MM.1S (cell line): ENCODE measurements around the gene WSB2.

Experiments
- DNase-seq: peaks from one replicate; pipeline ENCODE4 v3.0.0-alpha.2; 2015
- H2AFZ ChIP-seq: fragments of 300-600 bp; sonication (generic); 2 replicates; pipeline ENCODE4 v1.6.0; 2016; ENCODE audit warnings: antibody characterized with exemption, low read length
- H3F3A ChIP-seq: fragments of 300-600 bp; sonication (generic); 2 replicates; pipeline ENCODE4 v1.6.1; 2016; ENCODE audit warnings: mild to moderate bottlenecking, antibody characterized with exemption, low read length, moderate library complexity, mixed read lengths; ENCODE audit not compliant: insufficient read depth
- H3K27ac ChIP-seq: fragments of 300-600 bp; sonication (generic); 2 replicates; pipeline ENCODE4 v1.5.1; 2016; ENCODE audit warnings: mild to moderate bottlenecking, low read length
- H3K27me3 ChIP-seq: fragments of 300-600 bp; sonication (generic); replicated peaks from 2 replicates; pipeline ENCODE4 v1.6.0; 2016; ENCODE audit warnings: low read length; ENCODE audit not compliant: insufficient read depth
- H3K36me3 ChIP-seq: fragments of 300-600 bp; sonication (generic); replicated peaks from 2 replicates; pipeline ENCODE4 v1.6.1; 2016; ENCODE audit warnings: mild to moderate bottlenecking, low read length, mixed read lengths; ENCODE audit not compliant: insufficient read depth
- H3K4me1 ChIP-seq: fragments of 300-600 bp; sonication (generic); 2 replicates; pipeline ENCODE4 v1.6.1; 2016; ENCODE audit warnings: low read length, mixed read lengths
- H3K4me2 ChIP-seq: fragments of 300-600 bp; sonication (generic); 2 replicates; pipeline ENCODE4 v1.6.0; 2016; ENCODE audit warnings: low read depth, low read length
- H3K4me3 ChIP-seq: fragments of 300-600 bp; sonication (generic); 2 replicates; pipeline ENCODE4 v1.5.1; 2016; ENCODE audit warnings: low read length, mixed read lengths
- H3K79me2 ChIP-seq: fragments of 300-600 bp; sonication (generic); 2 replicates; pipeline ENCODE4 v1.6.1; 2016; ENCODE audit warnings: mixed run types, low read length, mixed read lengths
- H3K9ac ChIP-seq: fragments of 300-600 bp; sonication (generic); 2 replicates; pipeline ENCODE4 v1.6.1; 2016; ENCODE audit warnings: low read length, mixed read lengths
- H3K9me2 ChIP-seq: fragments of 300-600 bp; sonication (generic); replicated peaks from 2 replicates; pipeline ENCODE4 v1.6.1; 2016; ENCODE audit warnings: mild to moderate bottlenecking, low read length, mixed read lengths; ENCODE audit not compliant: insufficient read depth
- H3K9me3 ChIP-seq: fragments of 300-600 bp; sonication (generic); replicated peaks from 2 replicates; pipeline ENCODE4 v1.6.1; 2016; ENCODE audit warnings: mild to moderate bottlenecking, low read length, mixed read lengths; ENCODE audit not compliant: insufficient read depth
- H4K20me1 ChIP-seq: fragments of 300-600 bp; sonication (generic); 2 replicates; pipeline ENCODE4 v1.6.1; 2016; ENCODE audit warnings: mild to moderate bottlenecking, low read length, moderate library complexity, mixed read lengths; ENCODE audit not compliant: insufficient read depth
- EZH2 ChIP-seq: fragments of 300-600 bp; sonication (generic); optimal IDR thresholded peaks from 2 replicates; pipeline ENCODE3; 2017; ENCODE audit warnings: low read depth, mild to moderate bottlenecking, antibody characterized with exemption, low read length, mixed read lengths
- EZH2phosphoT487 ChIP-seq: fragments of 300-600 bp; sonication (generic); IDR thresholded peaks from 2 replicates; pipeline ENCODE4 v1.6.1; 2018; ENCODE audit warnings: antibody characterized with exemption, low read length
- TF ChIP-seq, protein P1 (sequence below): fragments of 300-600 bp; sonication (generic); IDR thresholded peaks from 2 replicates; pipeline ENCODE4 v1.5.1; 2016; ENCODE audit warnings: antibody characterized with exemption, low read length, mixed read lengths

WSB2 gene

DNA sequence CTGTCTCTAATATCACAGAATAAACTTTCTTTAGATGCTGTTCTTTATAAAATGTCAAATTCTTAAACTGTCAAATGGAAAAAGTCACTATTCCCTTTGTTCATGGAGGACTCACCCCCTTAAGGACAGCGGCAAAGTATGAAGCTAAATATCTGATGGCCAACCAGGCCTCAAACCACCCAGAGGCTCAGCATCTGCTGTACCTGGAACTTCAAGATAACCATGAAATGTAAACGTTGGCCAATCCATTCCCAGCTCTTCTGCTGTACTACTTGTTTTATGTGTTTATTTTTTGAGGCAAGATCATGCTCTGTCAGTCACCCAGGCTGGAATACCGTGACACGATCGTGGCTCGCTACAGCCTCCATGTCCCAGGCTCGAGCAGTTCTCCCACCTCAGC lies 28.8 kb downstream of the WSB2 start:
- H3K4me2 ChIP-seq = no peak overlapping the region
- H3K36me3 ChIP-seq = no peaks in the 10 kb centered on the region
- no peak for DNase-seq
- peaks cover 3% of the 10 kb centered on the region; the same call in 1 of the 2 replicates for H3F3A ChIP-seq
- H3K9me2 ChIP-seq = no peaks in the 10 kb centered on the region
- no peak overlapping the region for H3K9ac ChIP-seq
- no peak overlapping the region for H3K27ac ChIP-seq
- no peak overlapping the region for H3K4me3 ChIP-seq
- H3K79me2 ChIP-seq = no peaks in the 10 kb centered on the region
- no peaks in the 10 kb centered on the region for H3K9me3 ChIP-seq
- peaks cover 17% of the 10 kb centered on the region; the same call in 1 of the 2 replicates for H3K4me1 ChIP-seq
- no peaks in the 10 kb centered on the region for H4K20me1 ChIP-seq
- H3K27me3 ChIP-seq = no peaks in the 10 kb centered on the region
- H2AFZ ChIP-seq = no peak overlapping the region
- TF ChIP-seq EZH2phosphoT487 (no peak), EZH2 (no peak)
- TF ChIP-seq, protein P1, sequence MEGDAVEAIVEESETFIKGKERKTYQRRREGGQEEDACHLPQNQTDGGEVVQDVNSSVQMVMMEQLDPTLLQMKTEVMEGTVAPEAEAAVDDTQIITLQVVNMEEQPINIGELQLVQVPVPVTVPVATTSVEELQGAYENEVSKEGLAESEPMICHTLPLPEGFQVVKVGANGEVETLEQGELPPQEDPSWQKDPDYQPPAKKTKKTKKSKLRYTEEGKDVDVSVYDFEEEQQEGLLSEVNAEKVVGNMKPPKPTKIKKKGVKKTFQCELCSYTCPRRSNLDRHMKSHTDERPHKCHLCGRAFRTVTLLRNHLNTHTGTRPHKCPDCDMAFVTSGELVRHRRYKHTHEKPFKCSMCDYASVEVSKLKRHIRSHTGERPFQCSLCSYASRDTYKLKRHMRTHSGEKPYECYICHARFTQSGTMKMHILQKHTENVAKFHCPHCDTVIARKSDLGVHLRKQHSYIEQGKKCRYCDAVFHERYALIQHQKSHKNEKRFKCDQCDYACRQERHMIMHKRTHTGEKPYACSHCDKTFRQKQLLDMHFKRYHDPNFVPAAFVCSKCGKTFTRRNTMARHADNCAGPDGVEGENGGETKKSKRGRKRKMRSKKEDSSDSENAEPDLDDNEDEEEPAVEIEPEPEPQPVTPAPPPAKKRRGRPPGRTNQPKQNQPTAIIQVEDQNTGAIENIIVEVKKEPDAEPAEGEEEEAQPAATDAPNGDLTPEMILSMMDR = no peak

- Histone ChIP-seq H3K27ac (no peak overlapping the region), H3K4me1 (0 out of 2 replicates have a peak, but pooled peaks cover 2% of the 10 kb centered on the region), H4K20me1 (no peaks in the 10 kb centered on the region), H3K4me3 (no peak overlapping the region), H3K27me3 (no peaks in the 10 kb centered on the region), H3F3A (no peaks in the 10 kb centered on the region), H3K9me2 (no peaks in the 10 kb centered on the region), H3K4me2 (no peak overlapping the region), H3K36me3 (no peaks in the 10 kb centered on the region), H2AFZ (no peak overlapping the region), H3K9me3 (no peaks in the 10 kb centered on the region), H3K79me2 (no peaks in the 10 kb centered on the region), H3K9ac (no peak overlapping the region)
- no peak for DNase-seq
- TF ChIP-seq EZH2phosphoT487 (no peak), EZH2 (no peak)
- TF ChIP-seq, protein P1 = no peak
These were observed 31.8 kb downstream of the WSB2 start for GRCh38 chr12:118029166-118029565.

DNA sequence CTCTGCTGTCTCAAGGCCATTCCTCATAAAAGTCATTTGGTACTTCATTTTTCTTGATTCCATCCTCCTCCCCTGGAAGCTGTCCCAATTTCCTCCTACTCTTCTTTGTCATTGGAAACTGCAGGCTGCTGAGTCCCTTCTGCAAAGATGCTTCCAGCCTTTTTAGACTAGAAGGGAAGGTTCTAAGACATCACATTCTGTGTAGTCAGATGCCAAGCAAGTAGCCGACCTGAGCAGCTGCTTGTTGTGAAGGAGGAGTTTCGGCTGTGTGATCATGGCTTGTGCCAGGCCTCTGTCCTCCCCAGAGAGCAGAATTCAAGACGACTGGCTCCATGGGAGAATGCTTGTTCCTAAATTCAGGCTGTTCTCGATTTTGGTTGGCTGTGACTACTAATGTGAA lies 35.8 kb downstream of the WSB2 start:
- DNase-seq = no peak
- Histone ChIP-seq H3K27me3 (no peaks in the 10 kb centered on the region), H3K4me3 (no peak overlapping the region), H4K20me1 (no peaks in the 10 kb centered on the region), H2AFZ (no peak overlapping the region), H3F3A (no peaks in the 10 kb centered on the region), H3K4me1 (no peaks in the 10 kb centered on the region), H3K4me2 (no peak overlapping the region), H3K9ac (no peak overlapping the region), H3K79me2 (no peaks in the 10 kb centered on the region), H3K9me3 (no peaks in the 10 kb centered on the region), H3K9me2 (no peaks in the 10 kb centered on the region), H3K36me3 (no peaks in the 10 kb centered on the region), H3K27ac (no peak overlapping the region)
- TF ChIP-seq EZH2 (no peak), EZH2phosphoT487 (no peak)
- TF ChIP-seq, protein P1 = no peak
